Skeletal muscle satellite cell (primary cell): Measurements from ENCODE around the gene RAPGEF5.

Source experiments
- H3K27me3 ChIP-seq: 2 replicates; pipeline ENCODE4 v1.7.0; 2013; ENCODE audit warnings: low read length; ENCODE audit not compliant: control insufficient read depth, insufficient read depth
- H3K36me3 ChIP-seq: 2 replicates; pipeline ENCODE4 v1.7.0; 2013; ENCODE audit warnings: mild to moderate bottlenecking, control low read depth, low read length; ENCODE audit not compliant: insufficient read depth
- H3K4me1 ChIP-seq: 2 replicates; pipeline ENCODE4 v1.7.0; 2013; ENCODE audit warnings: low read length; ENCODE audit not compliant: control insufficient read depth, insufficient read depth
- H3K4me2 ChIP-seq: 2 replicates; pipeline ENCODE4 v1.7.0; 2013; ENCODE audit warnings: mild to moderate bottlenecking, low read length
- H3K4me3 ChIP-seq: 2 replicates; pipeline ENCODE4 v1.7.0; 2013; ENCODE audit warnings: low read length
- H3K9ac ChIP-seq: 2 replicates; pipeline ENCODE4 v1.7.0; 2013; ENCODE audit warnings: mild to moderate bottlenecking, low read depth, low read length, moderate library complexity
- H3K9me3 ChIP-seq: replicated peaks from 2 replicates; pipeline ENCODE4 v1.7.0; 2013; ENCODE audit warnings: mild to moderate bottlenecking, control low read depth, low read length

The RAPGEF5 gene

GRCh38 chr7:22194658-22195273, 162.2 kb downstream of the RAPGEF5 start:
- H3K4me1 ChIP-seq: no peaks in the 10 kb centered on the region
- H3K4me3 ChIP-seq: no peak overlapping the region
- no peak overlapping the region for H3K4me2 ChIP-seq
- no peaks in the 10 kb centered on the region for H3K36me3 ChIP-seq
- H3K27me3 ChIP-seq: no peaks in the 10 kb centered on the region
- H3K9ac ChIP-seq: no peak overlapping the region
- H3K9me3 ChIP-seq: no peaks in the 10 kb centered on the region

GRCh38 chr7:22193450-22193983, 163.4 kb downstream of the RAPGEF5 start:
- peak overlapping the region; percentile 33 for H3K4me3 ChIP-seq
- H3K27me3 ChIP-seq: no peaks in the 10 kb centered on the region
- H3K9ac ChIP-seq: no peak overlapping the region
- peak overlapping the region; percentile 81 for H3K4me2 ChIP-seq
- no peaks in the 10 kb centered on the region for H3K4me1 ChIP-seq
- no peaks in the 10 kb centered on the region for H3K9me3 ChIP-seq
- H3K36me3 ChIP-seq: no peaks in the 10 kb centered on the region

- H3K9me3 ChIP-seq: no peaks in the 10 kb centered on the region
- no peak overlapping the region for H3K4me3 ChIP-seq
- H3K9ac ChIP-seq: no peak overlapping the region
- H3K27me3 ChIP-seq: no peaks in the 10 kb centered on the region
- H3K4me2 ChIP-seq: peak overlapping the region; percentile 81
- H3K36me3 ChIP-seq: no peaks in the 10 kb centered on the region
- H3K4me1 ChIP-seq: no peaks in the 10 kb centered on the region
These were observed 164.2 kb downstream of the RAPGEF5 start for GRCh38 chr7:22192801-22193200.

GRCh38 chr7:22190736-22191135, 166.2 kb downstream of the RAPGEF5 start:
- Histone ChIP-seq H3K27me3 (no peaks in the 10 kb centered on the region), H3K9me3 (no peaks in the 10 kb centered on the region), H3K4me1 (no peaks in the 10 kb centered on the region), H3K36me3 (no peaks in the 10 kb centered on the region), H3K4me3 (no peak overlapping the region), H3K4me2 (no peak overlapping the region), H3K9ac (no peak overlapping the region)

GRCh38 chr7:22189741-22190140, 167.2 kb downstream of the RAPGEF5 start:
- Histone ChIP-seq H3K9ac (no peak overlapping the region), H3K4me2 (no peak overlapping the region), H3K4me3 (no peak overlapping the region), H3K36me3 (no peaks in the 10 kb centered on the region), H3K4me1 (no peaks in the 10 kb centered on the region), H3K27me3 (no peaks in the 10 kb centered on the region), H3K9me3 (no peaks in the 10 kb centered on the region)

GRCh38 chr7:22189230-22189629, 167.7 kb downstream of the RAPGEF5 start:
- no peaks in the 10 kb centered on the region for H3K27me3 ChIP-seq
- H3K9me3 ChIP-seq: no peaks in the 10 kb centered on the region
- H3K4me3 ChIP-seq: no peak overlapping the region
- no peak overlapping the region for H3K4me2 ChIP-seq
- no peaks in the 10 kb centered on the region for H3K4me1 ChIP-seq
- no peak overlapping the region for H3K9ac ChIP-seq
- no peaks in the 10 kb centered on the region for H3K36me3 ChIP-seq

- Histone ChIP-seq H3K27me3 (no peaks in the 10 kb centered on the region), H3K9me3 (no peaks in the 10 kb centered on the region), H3K9ac (no peak overlapping the region), H3K4me2 (no peak overlapping the region), H3K4me1 (no peaks in the 10 kb centered on the region), H3K4me3 (no peak overlapping the region), H3K36me3 (no peaks in the 10 kb centered on the region)
These were observed 169.1 kb downstream of the RAPGEF5 start for GRCh38 chr7:22187691-22188348.

GRCh38 chr7:22185559-22185958, 171.4 kb downstream of the RAPGEF5 start:
- no peak overlapping the region for H3K4me3 ChIP-seq
- no peak overlapping the region for H3K9ac ChIP-seq
- H3K36me3 ChIP-seq: no peaks in the 10 kb centered on the region
- H3K27me3 ChIP-seq: no peaks in the 10 kb centered on the region
- no peak overlapping the region for H3K4me2 ChIP-seq
- H3K9me3 ChIP-seq: no peaks in the 10 kb centered on the region
- no peaks in the 10 kb centered on the region for H3K4me1 ChIP-seq

- H3K36me3 ChIP-seq: no peaks in the 10 kb centered on the region
- H3K27me3 ChIP-seq: no peaks in the 10 kb centered on the region
- no peak overlapping the region for H3K9ac ChIP-seq
- no peaks in the 10 kb centered on the region for H3K9me3 ChIP-seq
- no peaks in the 10 kb centered on the region for H3K4me1 ChIP-seq
- no peak overlapping the region for H3K4me3 ChIP-seq
- H3K4me2 ChIP-seq: no peak overlapping the region
These were observed 172.3 kb downstream of the RAPGEF5 start for GRCh38 chr7:22184549-22185199.

GRCh38 chr7:22183522-22184280, 173.3 kb downstream of the RAPGEF5 start:
- Histone ChIP-seq H3K36me3 (no peaks in the 10 kb centered on the region), H3K4me1 (no peaks in the 10 kb centered on the region), H3K27me3 (no peaks in the 10 kb centered on the region), H3K9me3 (no peaks in the 10 kb centered on the region), H3K9ac (no peak overlapping the region), H3K4me3 (no peak overlapping the region), H3K4me2 (no peak overlapping the region)

GRCh38 chr7:22182149-22182548, 174.8 kb downstream of the RAPGEF5 start:
- Histone ChIP-seq H3K9ac (no peak overlapping the region), H3K4me2 (no peak overlapping the region), H3K4me3 (no peak overlapping the region), H3K27me3 (no peaks in the 10 kb centered on the region), H3K36me3 (no peaks in the 10 kb centered on the region), H3K9me3 (no peaks in the 10 kb centered on the region), H3K4me1 (no peaks in the 10 kb centered on the region)
